GM19397 (cell line): ENCODE results near the gene TLR9.

Source experiments
- ATAC-seq: cut with Tn5 transposase; IDR thresholded peaks from one replicate; pipeline ENCODE4 v1.9.1; 2021; ENCODE audit warnings: mild to moderate bottlenecking, moderate library complexity; ENCODE audit not compliant: unreplicated experiment

Gene TLR9

GRCh38 chr3:52232279-52233107, 7.0 kb upstream of the TLR9 start:
- ATAC-seq: no peak

GRCh38 chr3:52231502-52232278, 6.2 kb upstream of the TLR9 start:
- no peak for ATAC-seq

- no peak for ATAC-seq
Measured at GRCh38 chr3:52230889-52231499, 5.5 kb upstream of the TLR9 start.

- ATAC-seq: no peak
Measured at GRCh38 chr3:52230461-52230860, 5.0 kb upstream of the TLR9 start.

GRCh38 chr3:52229656-52230055, 4.2 kb upstream of the TLR9 start:
- ATAC-seq: no peak

- ATAC-seq: no peak
Measured at GRCh38 chr3:52228751-52229291, 3.4 kb upstream of the TLR9 start.

GRCh38 chr3:52228266-52228665, 2.8 kb upstream of the TLR9 start:
- no peak for ATAC-seq

- no peak for ATAC-seq
Measured at GRCh38 chr3:52227766-52228165, 2.3 kb upstream of the TLR9 start.

GRCh38 chr3:52227117-52227516, 1.7 kb upstream of the TLR9 start:
- no peak for ATAC-seq

- no peak for ATAC-seq
Measured at GRCh38 chr3:52226229-52226817, 878 bp upstream of the TLR9 start.

- no peak for ATAC-seq
Measured at GRCh38 chr3:52223449-52224408, 1.7 kb downstream of the TLR9 start.

- no peak for ATAC-seq
Measured at GRCh38 chr3:52222319-52223221, 2.9 kb downstream of the TLR9 start.

- no peak for ATAC-seq
Measured at GRCh38 chr3:52221563-52222318, 3.7 kb downstream of the TLR9 start.

- ATAC-seq: no peak
Measured at GRCh38 chr3:52221141-52221562, 4.3 kb downstream of the TLR9 start.

GRCh38 chr3:52220380-52221026, 4.9 kb downstream of the TLR9 start:
- no peak for ATAC-seq

GRCh38 chr3:52218937-52219650, 6.4 kb downstream of the TLR9 start:
- no peak for ATAC-seq

GRCh38 chr3:52218454-52218853, 7.0 kb downstream of the TLR9 start:
- no peak for ATAC-seq
